Thyroid gland (tissue), 4 donors: Measurements from ENCODE around the gene MMP3. TPM values are rescaled to one million over a fixed set of nuclear protein-coding genes. Genes with fewer than 3 reads are reported as not detected.

Source experiments
- DNase-seq, 2 donors: peaks; one replicate each; pipeline ENCODE4 v3.0.0-alpha.2; 2019
- H3K27ac ChIP-seq, 3 donors: fragments of 200-600 bp; sonication (generic); 1 replicate in 2 of 3; 2 replicates in 1 of 3; pipeline ENCODE4 v1.5.1; 2016 to 2019; ENCODE audit warnings: mild to moderate bottlenecking in 1 of 3, moderate library complexity in 1 of 3
- H3K27me3 ChIP-seq: fragments of 200-600 bp; sonication (generic); one replicate; pipeline ENCODE4 v1.5.1; 2019
- H3K36me3 ChIP-seq, 2 donors: fragments of 200-600 bp; sonication (generic); one replicate each; pipeline ENCODE4 v1.5.1; 2016 to 2019
- H3K4me1 ChIP-seq, 2 donors: fragments of 200-600 bp; sonication (generic); one replicate each; pipeline ENCODE4 v1.5.1; 2017 to 2019
- H3K4me3 ChIP-seq, 3 donors: fragments of 200-600 bp; sonication (generic); replicated peaks in 1 of 3; 1 replicate in 2 of 3; 2 replicates in 1 of 3; pipeline ENCODE4 v1.5.1; 2016; ENCODE audit warnings: mild to moderate bottlenecking in 1 of 3
- H3K9me3 ChIP-seq: fragments of 200-600 bp; sonication (generic); one replicate; pipeline ENCODE4 v1.5.1; 2017
- CTCF ChIP-seq, 6 experiments: fragments of 200-600 bp in 3 of 6; fragments of 450-650 bp in 3 of 6; sonication (generic) in 3 of 6; IDR thresholded peaks; one replicate each; pipeline ENCODE4 v1.5.1; 2016 to 2019; ENCODE audit warnings: antibody characterized with exemption in 6 of 6, mild to moderate bottlenecking in 2 of 6, inconsistent platforms in 1 of 6, moderate library complexity in 1 of 6
- POLR2A ChIP-seq, 2 donors: fragments of 450-650 bp; IDR thresholded peaks; one replicate each; pipeline ENCODE4 v1.6.1; 2017; ENCODE audit warnings: antibody characterized with exemption in 2 of 2, mild to moderate bottlenecking in 2 of 2, moderate library complexity in 1 of 2
- WGBS, 2 donors: methylation state at CpG; one replicate each; pipeline ENCODE4 v1.1.5; 2017; 5-methylcytosine and 5-hydroxymethylcytosine counted together
- intact Hi-C: fragments of 100-400 bp; cut with DNase I; formaldehyde crosslinking; loops from one replicate; pipeline ENCODE4 v1.15.1; 2023
- total RNA-seq, 4 donors: library from RNA; depleted of rRNA; stranded (reverse); fragments of >200 nt; gene quantifications; one replicate each; pipeline ENCODE4 v1.2.3, GENCODE V29; 2016

Gene MMP3
- total RNA-seq, 4 donors from 2014 or later, result 1.2 to 14.5 TPM; not detected in 2

GRCh38 chr11:102864724-102865123, 21.3 kb upstream of the MMP3 start:
- no peaks in the 10 kb centered on the region for H3K4me1 ChIP-seq
- H3K27ac ChIP-seq, result no peak overlapping the region
- no peaks in the 10 kb centered on the region for H3K9me3 ChIP-seq
- WGBS, 2 donors, result 86 to 89% methylated on average over 1 of the region's 1 CpG
- H3K36me3 ChIP-seq, result no peaks in the 10 kb centered on the region
- no peak for TF ChIP-seq CTCF (IDR thresholded peaks at IDR 0.05)
- no peak for TF ChIP-seq POLR2A (IDR thresholded peaks at IDR 0.05)
- H3K4me3 ChIP-seq, result no peak overlapping the region
- no peak for DNase-seq
- no peaks in the 10 kb centered on the region for H3K27me3 ChIP-seq
- intact Hi-C loops, result no loop called here

- no peak for DNase-seq
- H3K27me3 ChIP-seq, result no peaks in the 10 kb centered on the region
- no peaks in the 10 kb centered on the region for H3K4me1 ChIP-seq
- no peaks in the 10 kb centered on the region for H3K36me3 ChIP-seq
- 56 to 65% methylated on average over 2 of the region's 2 CpGs for WGBS, 2 donors
- TF ChIP-seq CTCF (IDR thresholded peaks at IDR 0.05) (no peak), POLR2A (IDR thresholded peaks at IDR 0.05) (no peak)
- H3K9me3 ChIP-seq, result no peaks in the 10 kb centered on the region
- intact Hi-C loops, result no loop called here
- no peak overlapping the region for H3K27ac ChIP-seq
- no peak overlapping the region for H3K4me3 ChIP-seq
Observed at GRCh38 chr11:102853956-102854355, 10.5 kb upstream of the MMP3 start.

- 82 to 91% methylated on average over 3 of the region's 3 CpGs for WGBS, 2 donors
- no peaks in the 10 kb centered on the region for H3K9me3 ChIP-seq
- no peaks in the 10 kb centered on the region for H3K36me3 ChIP-seq
- H3K27me3 ChIP-seq, result no peaks in the 10 kb centered on the region
- H3K4me3 ChIP-seq, result no peak overlapping the region
- TF ChIP-seq CTCF (IDR thresholded peaks at IDR 0.05), result no peak
- TF ChIP-seq POLR2A (IDR thresholded peaks at IDR 0.05), result no peak
- intact Hi-C loops, result no loop called here
- H3K4me1 ChIP-seq, result no peaks in the 10 kb centered on the region
- no peak overlapping the region for H3K27ac ChIP-seq
- DNase-seq, result no peak
Observed at GRCh38 chr11:102853055-102853454, 9.6 kb upstream of the MMP3 start.

GRCh38 chr11:102850973-102851745, 7.8 kb upstream of the MMP3 start:
- DNase-seq, result no peak

More at GRCh38 chr11:102850973-102851745, 7.8 kb upstream of the MMP3 start:
- H3K9me3 ChIP-seq, result no peaks in the 10 kb centered on the region
- H3K4me3 ChIP-seq, result no peak overlapping the region
- TF ChIP-seq POLR2A (IDR thresholded peaks at IDR 0.05), result no peak
- TF ChIP-seq CTCF (IDR thresholded peaks at IDR 0.05), result no peak
- intact Hi-C loops, result no loop called here
- WGBS, 2 donors, result 88 to 89% methylated on average over 7 of the region's 7 CpGs
- no peaks in the 10 kb centered on the region for H3K27me3 ChIP-seq
- H3K4me1 ChIP-seq, result no peaks in the 10 kb centered on the region
- H3K27ac ChIP-seq, result no peak overlapping the region
- no peaks in the 10 kb centered on the region for H3K36me3 ChIP-seq
